OCI-LY7 (cell line): ENCODE results near the gene RHBDL2. TPM values are rescaled to one million over a fixed set of nuclear protein-coding genes. Genes with fewer than 3 reads are reported as not detected.

ENCODE experiments used
- BruUV-seq: library from RNA; stranded (reverse); fragments of 400-500 nt; replicated peaks from 2 replicates; lab custom pipeline; 2021; lab: Mats Ljungman, UMichigan
- CTCF ChIA-PET: fragments of 300-600 bp; sonication (Branson Sonifier 250); formaldehyde crosslinking; loops from one replicate; lab custom pipeline; 2022; ENCODE audit warnings: antibody characterized with exemption; ENCODE audit not compliant: unreplicated experiment; lab: Charles Lee
- POLR2A ChIA-PET: fragments of 300-600 bp; sonication (Branson Sonifier 250); formaldehyde crosslinking; loops from one replicate; lab custom pipeline; 2022; ENCODE audit warnings: antibody characterized with exemption; lab: Charles Lee
- DNase-seq: peaks from one replicate; pipeline ENCODE4 v3.0.0-alpha.2; 2015; ENCODE audit warnings: low spot score
- H2AFZ ChIP-seq: fragments of 200-600 bp; sonication (generic), shearing (Covaris generic); 2 replicates; pipeline ENCODE4 v1.6.1; 2014; ENCODE audit warnings: mild to moderate bottlenecking, antibody characterized with exemption, low read length, moderate library complexity
- H3K27ac ChIP-seq: fragments of 200-600 bp; sonication (generic); 2 replicates; pipeline ENCODE4 v1.5.1; 2014; ENCODE audit warnings: mixed run types, low read depth, mild to moderate bottlenecking, moderate library complexity, low read length, inconsistent platforms; ENCODE audit not compliant: poor library complexity, severe bottlenecking
- H3K36me3 ChIP-seq: fragments of 200-600 bp; sonication (generic); 2 replicates; pipeline ENCODE4 v1.6.1; 2014; ENCODE audit warnings: mild to moderate bottlenecking, antibody characterized with exemption, low read length, moderate library complexity, mixed read lengths; ENCODE audit not compliant: insufficient read depth
- H3K4me1 ChIP-seq: fragments of 200-600 bp; sonication (generic); 2 replicates; pipeline ENCODE4 v1.5.1; 2014; ENCODE audit warnings: mild to moderate bottlenecking, low read length; ENCODE audit not compliant: insufficient read depth, poor library complexity, severe bottlenecking
- H3K4me2 ChIP-seq: fragments of 200-600 bp; sonication (generic); 2 replicates; pipeline ENCODE4 v1.6.1; 2014; ENCODE audit warnings: mild to moderate bottlenecking, low read length
- H3K4me3 ChIP-seq: fragments of 200-600 bp; sonication (generic); 2 replicates; pipeline ENCODE4 v1.5.1; 2014; ENCODE audit warnings: mild to moderate bottlenecking, low read depth, low read length; ENCODE audit not compliant: poor library complexity, severe bottlenecking
- H3K79me2 ChIP-seq: fragments of 200-600 bp; sonication (generic); 2 replicates; pipeline ENCODE4 v1.6.1; 2016; ENCODE audit warnings: low read depth, mild to moderate bottlenecking, low read length, moderate library complexity, mixed read lengths; ENCODE audit not compliant: insufficient read depth
- H3K9me2 ChIP-seq: fragments of 200-600 bp; sonication (generic); 2 replicates; pipeline ENCODE4 v1.6.1; 2016; ENCODE audit warnings: mild to moderate bottlenecking, low read length, mixed read lengths; ENCODE audit not compliant: insufficient read depth
- H3K9me3 ChIP-seq: fragments of 200-600 bp; sonication (generic); 2 replicates; pipeline ENCODE4 v1.6.1; 2014; ENCODE audit warnings: mild to moderate bottlenecking, mixed run types, low read length, mixed read lengths
- H4K20me1 ChIP-seq: fragments of 200-600 bp; sonication (generic); 2 replicates; pipeline ENCODE4 v1.6.1; 2014; ENCODE audit warnings: mild to moderate bottlenecking, antibody characterized with exemption, low read length, moderate library complexity, mixed read lengths; ENCODE audit not compliant: insufficient read depth
- EZH2phosphoT487 ChIP-seq: fragments of 200-600 bp; sonication (generic); IDR thresholded peaks from 2 replicates; pipeline ENCODE4 v1.6.1; 2018; ENCODE audit warnings: low read depth, borderline replicate concordance, mild to moderate bottlenecking, mixed run types, antibody characterized with exemption, low read length, moderate library complexity, mixed read lengths
- intact Hi-C: fragments of 100-400 bp; cut with micrococcal nuclease; formaldehyde crosslinking; loops from one replicate; pipeline ENCODE4 v1.10.0; 2022; ENCODE audit not compliant: unreplicated experiment
- total RNA-seq, 2 experiments: library from RNA; depleted of rRNA in 1 of 2; stranded (reverse); fragments of >200 nt in 1 of 2; shearing (Covaris generic) in 1 of 2; gene quantifications; 2 replicates each; pipeline ENCODE4 v1.2.3, GENCODE V29; 2014 to 2022
- TF ChIP-seq, protein P1 (sequence below): fragments of 200-600 bp; sonication (generic); conservative IDR thresholded peaks from 2 replicates; pipeline ENCODE4 v1.5.1; 2014; ENCODE audit warnings: mild to moderate bottlenecking, antibody characterized with exemption, low read length, moderate library complexity, mixed read lengths

Gene RHBDL2
- total RNA-seq, 2 experiments from 2014 or later, result not detected

DNA sequence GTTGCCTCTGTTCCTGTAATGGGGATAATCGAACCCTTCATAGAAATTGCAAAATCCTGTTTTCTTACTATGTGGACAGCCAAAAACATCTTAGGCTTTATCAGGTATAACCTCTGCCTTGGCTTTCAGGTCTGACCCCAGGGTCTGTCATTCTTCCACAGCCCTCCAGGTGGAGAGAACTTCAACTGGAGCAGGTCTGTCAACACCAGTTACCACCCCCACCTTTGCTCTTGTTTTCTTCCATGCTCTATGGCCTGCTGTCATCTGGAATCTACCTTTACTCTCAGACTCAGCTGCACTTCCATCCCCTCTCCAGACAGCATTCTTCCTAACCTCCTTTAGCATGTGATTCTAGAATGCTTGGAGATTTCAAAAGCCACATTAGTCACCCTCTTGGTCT is 49.9 kb downstream of the RHBDL2 start:
- no peak overlapping the region for H3K4me3 ChIP-seq

DNA sequence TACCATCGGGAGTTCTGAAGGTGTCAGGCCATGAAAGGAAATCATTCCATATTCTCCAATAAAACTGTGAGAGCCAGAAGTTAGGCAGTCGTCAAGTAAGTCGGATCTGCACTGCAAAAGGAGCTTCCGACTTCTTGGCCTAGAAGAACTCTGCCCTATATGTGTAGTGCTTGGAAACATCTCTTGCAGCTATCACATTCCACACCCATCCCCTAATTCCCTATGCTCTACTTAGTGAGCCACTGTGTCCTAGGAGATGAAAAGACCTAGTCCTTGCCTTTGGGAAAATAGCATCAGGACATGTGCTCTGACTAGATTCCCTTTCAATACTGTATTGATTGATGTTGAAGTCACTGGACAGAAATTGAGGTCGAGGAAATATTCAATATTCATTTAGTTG is 52.0 kb downstream of the RHBDL2 start:
- H3K36me3 ChIP-seq, result no peaks in the 10 kb centered on the region
- ChIA-PET POLR2A (no interaction called here), CTCF (no interaction called here)
- TF ChIP-seq EZH2phosphoT487, result no peak
- TF ChIP-seq, protein P1, sequence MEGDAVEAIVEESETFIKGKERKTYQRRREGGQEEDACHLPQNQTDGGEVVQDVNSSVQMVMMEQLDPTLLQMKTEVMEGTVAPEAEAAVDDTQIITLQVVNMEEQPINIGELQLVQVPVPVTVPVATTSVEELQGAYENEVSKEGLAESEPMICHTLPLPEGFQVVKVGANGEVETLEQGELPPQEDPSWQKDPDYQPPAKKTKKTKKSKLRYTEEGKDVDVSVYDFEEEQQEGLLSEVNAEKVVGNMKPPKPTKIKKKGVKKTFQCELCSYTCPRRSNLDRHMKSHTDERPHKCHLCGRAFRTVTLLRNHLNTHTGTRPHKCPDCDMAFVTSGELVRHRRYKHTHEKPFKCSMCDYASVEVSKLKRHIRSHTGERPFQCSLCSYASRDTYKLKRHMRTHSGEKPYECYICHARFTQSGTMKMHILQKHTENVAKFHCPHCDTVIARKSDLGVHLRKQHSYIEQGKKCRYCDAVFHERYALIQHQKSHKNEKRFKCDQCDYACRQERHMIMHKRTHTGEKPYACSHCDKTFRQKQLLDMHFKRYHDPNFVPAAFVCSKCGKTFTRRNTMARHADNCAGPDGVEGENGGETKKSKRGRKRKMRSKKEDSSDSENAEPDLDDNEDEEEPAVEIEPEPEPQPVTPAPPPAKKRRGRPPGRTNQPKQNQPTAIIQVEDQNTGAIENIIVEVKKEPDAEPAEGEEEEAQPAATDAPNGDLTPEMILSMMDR, result no peak
- H3K79me2 ChIP-seq, result no peaks in the 10 kb centered on the region
- no peaks in the 10 kb centered on the region for H4K20me1 ChIP-seq
- no peak overlapping the region for H3K4me3 ChIP-seq
- H3K4me2 ChIP-seq, result no peak overlapping the region
- no peaks in the 10 kb centered on the region for H3K4me1 ChIP-seq
- intact Hi-C loops, result no loop called here
- DNase-seq, result no peak
- no peak overlapping the region for H2AFZ ChIP-seq
- no peaks in the 10 kb centered on the region for H3K9me3 ChIP-seq
- BruUV-seq, result no TSS peak
- H3K9me2 ChIP-seq, result no peaks in the 10 kb centered on the region
- no peak overlapping the region for H3K27ac ChIP-seq

More for the DNA sequence above, 49.9 kb downstream of the RHBDL2 start:
- intact Hi-C loops, result no loop called here
- H3K4me2 ChIP-seq, result no peak overlapping the region
- H3K9me3 ChIP-seq, result no peaks in the 10 kb centered on the region
- no peak overlapping the region for H2AFZ ChIP-seq
- H3K27ac ChIP-seq, result no peak overlapping the region
- ChIA-PET CTCF (no interaction called here), POLR2A (no interaction called here)
- TF ChIP-seq EZH2phosphoT487, result no peak
- TF ChIP-seq, protein P1, result peak; percentile 19; the same call in 1 of the 2 replicates
- no TSS peak for BruUV-seq
- no peaks in the 10 kb centered on the region for H3K4me1 ChIP-seq
- DNase-seq, result no peak
- H4K20me1 ChIP-seq, result no peaks in the 10 kb centered on the region
- no peaks in the 10 kb centered on the region for H3K36me3 ChIP-seq
- H3K79me2 ChIP-seq, result no peaks in the 10 kb centered on the region
- H3K9me2 ChIP-seq, result no peaks in the 10 kb centered on the region

DNA sequence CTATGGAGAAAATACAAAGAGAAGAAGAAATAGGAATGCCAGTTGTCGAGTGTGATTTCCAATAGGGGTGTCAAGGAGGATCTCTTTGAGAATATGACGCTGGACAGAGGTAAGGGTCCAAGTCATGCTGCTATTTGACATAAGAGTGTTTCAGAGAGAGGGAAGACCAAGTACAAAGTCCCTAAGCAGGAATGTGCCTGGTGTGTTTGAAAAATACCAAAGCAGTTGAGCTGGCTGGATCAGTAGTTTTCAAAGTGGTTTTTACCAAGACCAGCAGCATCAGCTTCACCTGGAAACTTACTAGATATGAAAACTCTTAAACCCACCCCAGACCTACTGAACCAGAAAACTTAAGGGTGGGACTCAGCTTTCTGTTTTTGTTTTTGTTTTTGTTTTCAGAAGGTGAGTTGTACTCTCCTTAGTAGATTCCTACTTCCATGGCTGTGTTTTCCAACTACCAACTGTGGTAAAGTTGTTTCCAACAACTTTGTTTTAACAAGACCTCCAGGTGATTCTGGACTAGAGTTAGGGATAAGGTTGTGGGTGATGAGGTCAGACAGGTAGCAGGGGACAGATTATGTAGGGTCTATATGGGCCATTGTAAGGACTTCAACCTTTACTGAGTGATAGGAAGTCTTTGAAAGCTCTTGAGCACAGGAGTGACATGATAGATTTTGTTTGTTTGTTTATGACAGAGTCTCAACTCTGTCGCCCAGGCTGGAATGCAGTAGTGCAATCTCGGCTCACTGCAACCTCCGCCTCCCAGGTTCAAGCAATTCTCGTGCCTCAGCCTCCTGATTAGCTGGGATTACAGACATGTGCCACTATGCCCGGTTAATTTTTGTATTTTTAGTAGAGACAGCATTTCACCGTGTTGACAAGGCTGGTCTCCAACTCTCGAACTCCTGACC is 53.0 kb downstream of the RHBDL2 start:
- Histone ChIP-seq H4K20me1 (no peaks in the 10 kb centered on the region), H2AFZ (no peak overlapping the region), H3K4me1 (no peaks in the 10 kb centered on the region), H3K79me2 (no peaks in the 10 kb centered on the region), H3K27ac (no peak overlapping the region), H3K4me2 (no peak overlapping the region), H3K9me2 (no peaks in the 10 kb centered on the region), H3K36me3 (no peaks in the 10 kb centered on the region), H3K9me3 (no peaks in the 10 kb centered on the region), H3K4me3 (no peak overlapping the region)
- BruUV-seq, result no TSS peak
- intact Hi-C loops, result no loop called here
- no peak for DNase-seq
- CTCF ChIA-PET, result no interaction called here
- no peak for TF ChIP-seq EZH2phosphoT487
- TF ChIP-seq, protein P1, result no peak
- POLR2A ChIA-PET, result interaction anchor here (0.6 kb wide), 1 partner anchor 118 kb away, joined by 7 read pairs; no protein-coding TSS in a partner anchor
